ENCODE measurements around the gene TMEM156.

Gene TMEM156

GRCh38 chr4:38983291-38983690, 48.9 kb downstream of the TMEM156 start:
- H3K27ac ChIP-seq (ENCODE audit: low read depth in 2 of 2, low read length in 2 of 2), result no peak overlapping the region

GRCh38 chr4:38982361-38983095, 49.7 kb downstream of the TMEM156 start:
- H3K9ac ChIP-seq (ENCODE audit: low read depth in 1 of 2, low read length in 2 of 2), result no peak overlapping the region
- H3K4me3 ChIP-seq (ENCODE audit: low read length in 2 of 2), result no peak overlapping the region

More at GRCh38 chr4:38983291-38983690, 48.9 kb downstream of the TMEM156 start:
- Histone ChIP-seq H3K4me1 (ENCODE audit: control insufficient read depth in 2 of 2, insufficient read depth in 2 of 2, low read length in 2 of 2) (peaks cover 0 to 3% of the 10 kb centered on the region in 2 donors), H3K9me3 (ENCODE audit: control insufficient read depth in 2 of 2, low read length in 2 of 2) (no peaks in the 10 kb centered on the region), H3K36me3 (ENCODE audit: control insufficient read depth in 2 of 2, insufficient read depth in 2 of 2, low read length in 2 of 2) (no peaks in the 10 kb centered on the region), H3K27me3 (ENCODE audit: control insufficient read depth in 2 of 2, insufficient read depth in 2 of 2, low read length in 2 of 2) (no peaks in the 10 kb centered on the region), H3K9ac (ENCODE audit: low read depth in 1 of 2, low read length in 2 of 2) (no peak overlapping the region), H3K4me3 (ENCODE audit: low read length in 2 of 2) (no peak overlapping the region)

GRCh38 chr4:38980903-38981676, 51.1 kb downstream of the TMEM156 start:
- Histone ChIP-seq H3K4me1 (ENCODE audit: control insufficient read depth in 2 of 2, insufficient read depth in 2 of 2, low read length in 2 of 2) (peaks cover 0 to 2% of the 10 kb centered on the region in 2 donors), H3K9ac (ENCODE audit: low read depth in 1 of 2, low read length in 2 of 2) (no peak overlapping the region), H3K36me3 (ENCODE audit: control insufficient read depth in 2 of 2, insufficient read depth in 2 of 2, low read length in 2 of 2) (no peaks in the 10 kb centered on the region), H3K27me3 (ENCODE audit: control insufficient read depth in 2 of 2, insufficient read depth in 2 of 2, low read length in 2 of 2) (no peaks in the 10 kb centered on the region), H3K4me3 (ENCODE audit: low read length in 2 of 2) (no peak overlapping the region), H3K9me3 (ENCODE audit: control insufficient read depth in 2 of 2, low read length in 2 of 2) (no peaks in the 10 kb centered on the region), H3K27ac (ENCODE audit: low read depth in 2 of 2, low read length in 2 of 2) (no peak overlapping the region)

More at GRCh38 chr4:38982361-38983095, 49.7 kb downstream of the TMEM156 start:
- Histone ChIP-seq H3K9me3 (ENCODE audit: control insufficient read depth in 2 of 2, low read length in 2 of 2) (no peaks in the 10 kb centered on the region), H3K4me1 (ENCODE audit: control insufficient read depth in 2 of 2, insufficient read depth in 2 of 2, low read length in 2 of 2) (peaks cover 0 to 3% of the 10 kb centered on the region in 2 donors), H3K36me3 (ENCODE audit: control insufficient read depth in 2 of 2, insufficient read depth in 2 of 2, low read length in 2 of 2) (no peaks in the 10 kb centered on the region), H3K27ac (ENCODE audit: low read depth in 2 of 2, low read length in 2 of 2) (no peak overlapping the region), H3K27me3 (ENCODE audit: control insufficient read depth in 2 of 2, insufficient read depth in 2 of 2, low read length in 2 of 2) (no peaks in the 10 kb centered on the region)

GRCh38 chr4:38979511-38980230, 52.5 kb downstream of the TMEM156 start:
- Histone ChIP-seq H3K9me3 (ENCODE audit: control insufficient read depth in 2 of 2, low read length in 2 of 2) (no peaks in the 10 kb centered on the region), H3K27me3 (ENCODE audit: control insufficient read depth in 2 of 2, insufficient read depth in 2 of 2, low read length in 2 of 2) (no peaks in the 10 kb centered on the region), H3K4me1 (ENCODE audit: control insufficient read depth in 2 of 2, insufficient read depth in 2 of 2, low read length in 2 of 2) (no peaks in the 10 kb centered on the region), H3K9ac (ENCODE audit: low read depth in 1 of 2, low read length in 2 of 2) (no peak overlapping the region), H3K27ac (ENCODE audit: low read depth in 2 of 2, low read length in 2 of 2) (no peak overlapping the region), H3K4me3 (ENCODE audit: low read length in 2 of 2) (no peak overlapping the region), H3K36me3 (ENCODE audit: control insufficient read depth in 2 of 2, insufficient read depth in 2 of 2, low read length in 2 of 2) (no peaks in the 10 kb centered on the region)

GRCh38 chr4:38979081-38979480, 53.1 kb downstream of the TMEM156 start:
- Histone ChIP-seq H3K36me3 (ENCODE audit: control insufficient read depth in 2 of 2, insufficient read depth in 2 of 2, low read length in 2 of 2) (no peaks in the 10 kb centered on the region), H3K27ac (ENCODE audit: low read depth in 2 of 2, low read length in 2 of 2) (no peak overlapping the region), H3K9ac (ENCODE audit: low read depth in 1 of 2, low read length in 2 of 2) (no peak overlapping the region), H3K9me3 (ENCODE audit: control insufficient read depth in 2 of 2, low read length in 2 of 2) (no peaks in the 10 kb centered on the region), H3K27me3 (ENCODE audit: control insufficient read depth in 2 of 2, insufficient read depth in 2 of 2, low read length in 2 of 2) (no peaks in the 10 kb centered on the region), H3K4me1 (ENCODE audit: control insufficient read depth in 2 of 2, insufficient read depth in 2 of 2, low read length in 2 of 2) (no peaks in the 10 kb centered on the region), H3K4me3 (ENCODE audit: low read length in 2 of 2) (no peak overlapping the region)

- Histone ChIP-seq H3K9ac (ENCODE audit: low read depth in 1 of 2, low read length in 2 of 2) (no peak overlapping the region), H3K4me1 (ENCODE audit: control insufficient read depth in 2 of 2, insufficient read depth in 2 of 2, low read length in 2 of 2) (no peaks in the 10 kb centered on the region), H3K36me3 (ENCODE audit: control insufficient read depth in 2 of 2, insufficient read depth in 2 of 2, low read length in 2 of 2) (no peaks in the 10 kb centered on the region), H3K27ac (ENCODE audit: low read depth in 2 of 2, low read length in 2 of 2) (no peak overlapping the region), H3K4me3 (ENCODE audit: low read length in 2 of 2) (no peak overlapping the region), H3K9me3 (ENCODE audit: control insufficient read depth in 2 of 2, low read length in 2 of 2) (no peaks in the 10 kb centered on the region), H3K27me3 (ENCODE audit: control insufficient read depth in 2 of 2, insufficient read depth in 2 of 2, low read length in 2 of 2) (no peaks in the 10 kb centered on the region)
Observed at GRCh38 chr4:38976308-38976707, 55.9 kb downstream of the TMEM156 start.

GRCh38 chr4:38968668-38969067, 63.5 kb downstream of the TMEM156 start:
- H3K4me1 ChIP-seq (ENCODE audit: control insufficient read depth in 2 of 2, insufficient read depth in 2 of 2, low read length in 2 of 2), result no peaks in the 10 kb centered on the region
- no peak overlapping the region for H3K9ac ChIP-seq (ENCODE audit: low read depth in 1 of 2, low read length in 2 of 2)

GRCh38 chr4:38967260-38968095, 64.7 kb downstream of the TMEM156 start:
- Histone ChIP-seq H3K36me3 (ENCODE audit: control insufficient read depth in 2 of 2, insufficient read depth in 2 of 2, low read length in 2 of 2) (no peaks in the 10 kb centered on the region), H3K9me3 (ENCODE audit: control insufficient read depth in 2 of 2, low read length in 2 of 2) (no peaks in the 10 kb centered on the region), H3K27me3 (ENCODE audit: control insufficient read depth in 2 of 2, insufficient read depth in 2 of 2, low read length in 2 of 2) (no peaks in the 10 kb centered on the region), H3K4me3 (ENCODE audit: low read length in 2 of 2) (no peak overlapping the region), H3K27ac (ENCODE audit: low read depth in 2 of 2, low read length in 2 of 2) (no peak overlapping the region), H3K9ac (ENCODE audit: low read depth in 1 of 2, low read length in 2 of 2) (no peak overlapping the region), H3K4me1 (ENCODE audit: control insufficient read depth in 2 of 2, insufficient read depth in 2 of 2, low read length in 2 of 2) (no peaks in the 10 kb centered on the region)

More at GRCh38 chr4:38968668-38969067, 63.5 kb downstream of the TMEM156 start:
- H3K27ac ChIP-seq (ENCODE audit: low read depth in 2 of 2, low read length in 2 of 2), result no peak overlapping the region
- no peak overlapping the region for H3K4me3 ChIP-seq (ENCODE audit: low read length in 2 of 2)
- H3K27me3 ChIP-seq (ENCODE audit: control insufficient read depth in 2 of 2, insufficient read depth in 2 of 2, low read length in 2 of 2), result no peaks in the 10 kb centered on the region
- H3K9me3 ChIP-seq (ENCODE audit: control insufficient read depth in 2 of 2, low read length in 2 of 2), result no peaks in the 10 kb centered on the region
- H3K36me3 ChIP-seq (ENCODE audit: control insufficient read depth in 2 of 2, insufficient read depth in 2 of 2, low read length in 2 of 2), result no peaks in the 10 kb centered on the region

GRCh38 chr4:38965866-38966265, 66.3 kb downstream of the TMEM156 start:
- no peaks in the 10 kb centered on the region for H3K36me3 ChIP-seq (ENCODE audit: control insufficient read depth in 2 of 2, insufficient read depth in 2 of 2, low read length in 2 of 2)

More at GRCh38 chr4:38965866-38966265, 66.3 kb downstream of the TMEM156 start:
- Histone ChIP-seq H3K4me3 (ENCODE audit: low read length in 2 of 2) (no peak overlapping the region), H3K27me3 (ENCODE audit: control insufficient read depth in 2 of 2, insufficient read depth in 2 of 2, low read length in 2 of 2) (no peaks in the 10 kb centered on the region), H3K27ac (ENCODE audit: low read depth in 2 of 2, low read length in 2 of 2) (no peak overlapping the region), H3K4me1 (ENCODE audit: control insufficient read depth in 2 of 2, insufficient read depth in 2 of 2, low read length in 2 of 2) (no peaks in the 10 kb centered on the region), H3K9me3 (ENCODE audit: control insufficient read depth in 2 of 2, low read length in 2 of 2) (no peaks in the 10 kb centered on the region), H3K9ac (ENCODE audit: low read depth in 1 of 2, low read length in 2 of 2) (no peak overlapping the region)
